Calu3 (cell line): ENCODE data around the gene GPALPP1. TPM values are rescaled to one million over a fixed set of nuclear protein-coding genes. Genes with fewer than 3 reads are reported as not detected.

ENCODE experiments used
- BruUV-seq: library from RNA; stranded (reverse); fragments of 400-500 nt; replicated peaks from 2 replicates; lab custom pipeline; 2021; lab: Mats Ljungman, UMichigan
- CTCF ChIA-PET: fragments of 300-600 bp; sonication (Branson Sonifier 250); formaldehyde crosslinking; loops from one replicate; lab custom pipeline; 2022; ENCODE audit warnings: antibody characterized with exemption; lab: Charles Lee
- DNase-seq: peaks from one replicate; pipeline ENCODE4 v3.0.0; 2022
- H3K27ac Mint-ChIP-seq: one replicate; pipeline ENCODE4 v1.8.0; 2022; ENCODE audit warnings: mixed read lengths; ENCODE audit not compliant: unreplicated experiment
- H3K27me3 Mint-ChIP-seq: one replicate; pipeline ENCODE4 v1.8.0; 2022; ENCODE audit warnings: mixed read lengths; ENCODE audit not compliant: unreplicated experiment
- H3K36me3 Mint-ChIP-seq: one replicate; pipeline ENCODE4 v1.8.0; 2022; ENCODE audit warnings: mild to moderate bottlenecking, moderate library complexity, mixed read lengths; ENCODE audit not compliant: insufficient read depth, unreplicated experiment
- H3K4me1 Mint-ChIP-seq: one replicate; pipeline ENCODE4 v1.8.0; 2022; ENCODE audit warnings: mild to moderate bottlenecking, low read depth, mixed read lengths; ENCODE audit not compliant: unreplicated experiment
- H3K4me3 Mint-ChIP-seq: one replicate; pipeline ENCODE4 v1.8.0; 2022; ENCODE audit warnings: mild to moderate bottlenecking, low read depth, moderate library complexity, mixed read lengths; ENCODE audit not compliant: unreplicated experiment
- H3K9me3 Mint-ChIP-seq: one replicate; pipeline ENCODE4 v1.8.0; 2022; ENCODE audit warnings: low read depth, mixed read lengths; ENCODE audit not compliant: unreplicated experiment
- CTCF ChIP-seq: fragments of 200-600 bp; IDR thresholded peaks from one replicate; pipeline ENCODE4 v1.8.0; 2022; ENCODE audit warnings: antibody characterized with exemption; ENCODE audit not compliant: unreplicated experiment
- intact Hi-C: fragments of 100-400 bp; cut with micrococcal nuclease; formaldehyde crosslinking; loops from one replicate; pipeline ENCODE4 v1.10.0; 2022; ENCODE audit not compliant: unreplicated experiment
- total RNA-seq: library from RNA; stranded (reverse); gene quantifications from 2 replicates; pipeline ENCODE4 v1.2.3, GENCODE V29; 2022

Gene GPALPP1
- total RNA-seq, 1 experiment from 2014 or later: 21.7 TPM

- Mint-ChIP-seq H3K4me3 (no peak overlapping the region), H3K36me3 (no peaks in the 10 kb centered on the region), H3K9me3 (no peaks in the 10 kb centered on the region), H3K27me3 (no peaks in the 10 kb centered on the region), H3K27ac (no peak overlapping the region), H3K4me1 (no peaks in the 10 kb centered on the region)
- no peak for DNase-seq
- intact Hi-C loops: loop anchor here (5.0 kb wide), 1 partner anchor 333 kb away; no protein-coding TSS in a partner anchor
- no peak for TF ChIP-seq CTCF
- no TSS peak for BruUV-seq
- CTCF ChIA-PET: no interaction called here
These were observed 15.1 kb upstream of the GPALPP1 start for GRCh38 chr13:44974056-44974793.

GRCh38 chr13:44976196-44976595, 13.1 kb upstream of the GPALPP1 start:
- DNase-seq: no peak
- no peak overlapping the region for H3K4me3 Mint-ChIP-seq
- no peaks in the 10 kb centered on the region for H3K9me3 Mint-ChIP-seq
- intact Hi-C loops: no loop called here
- no peak for TF ChIP-seq CTCF
- no TSS peak for BruUV-seq
- no peak overlapping the region for H3K27ac Mint-ChIP-seq
- H3K27me3 Mint-ChIP-seq: no peaks in the 10 kb centered on the region
- no peaks in the 10 kb centered on the region for H3K4me1 Mint-ChIP-seq
- no peaks in the 10 kb centered on the region for H3K36me3 Mint-ChIP-seq
- CTCF ChIA-PET: no interaction called here

GRCh38 chr13:44976949-44977583, 12.3 kb upstream of the GPALPP1 start:
- DNase-seq: no peak
- H3K27ac Mint-ChIP-seq: no peak overlapping the region
- no peak for TF ChIP-seq CTCF
- no peaks in the 10 kb centered on the region for H3K4me1 Mint-ChIP-seq
- CTCF ChIA-PET: interaction anchor here (0.7 kb wide), 1 partner anchor 309 kb away, joined by 4 read pairs; no protein-coding TSS in a partner anchor
- intact Hi-C loops: no loop called here
- no peaks in the 10 kb centered on the region for H3K27me3 Mint-ChIP-seq
- H3K36me3 Mint-ChIP-seq: no peaks in the 10 kb centered on the region
- BruUV-seq: no TSS peak
- no peak overlapping the region for H3K4me3 Mint-ChIP-seq
- no peaks in the 10 kb centered on the region for H3K9me3 Mint-ChIP-seq

GRCh38 chr13:44978328-44978727, 11.0 kb upstream of the GPALPP1 start:
- no peak for TF ChIP-seq CTCF
- CTCF ChIA-PET: no interaction called here
- BruUV-seq: no TSS peak
- Mint-ChIP-seq H3K36me3 (peaks cover 7% of the 10 kb centered on the region), H3K4me1 (no peaks in the 10 kb centered on the region), H3K27ac (no peak overlapping the region), H3K4me3 (no peak overlapping the region), H3K9me3 (no peaks in the 10 kb centered on the region), H3K27me3 (no peaks in the 10 kb centered on the region)
- intact Hi-C loops: no loop called here
- DNase-seq: no peak
